Liver (tissue), 3 donors: ENCODE results near the gene FOXI2.

Source experiments
- CTCF ChIP-seq: fragments of 150-350 bp; IDR thresholded peaks from 2 replicates; pipeline ENCODE4 v1.5.1; 2017; ENCODE audit warnings: improper control_type of control experiment, low read depth, low read length; ENCODE audit not compliant: missing input control
- EGR1 ChIP-seq, 2 donors: IDR thresholded peaks; 2 replicates each; pipeline ENCODE4 v1.6.1; 2016 to 2018; ENCODE audit warnings: antibody characterized with exemption in 2 of 2, low read depth in 2 of 2
- FOXA1 ChIP-seq: IDR thresholded peaks from 2 replicates; pipeline ENCODE4 v1.6.1; 2016; ENCODE audit warnings: antibody characterized with exemption
- GABPA ChIP-seq, 2 donors: IDR thresholded peaks in 1 of 2; conservative IDR thresholded peaks in 1 of 2; 2 replicates each; pipeline ENCODE4 v1.6.1; 2016; ENCODE audit warnings: antibody characterized with exemption in 2 of 2, mild to moderate bottlenecking in 1 of 2, moderate library complexity in 1 of 2
- JUND ChIP-seq, 2 donors: IDR thresholded peaks; 2 replicates each; pipeline ENCODE4 v1.6.1; 2016; ENCODE audit warnings: antibody characterized with exemption in 2 of 2
- MAX ChIP-seq: IDR thresholded peaks from 2 replicates; pipeline ENCODE4 v1.6.1; 2016; ENCODE audit warnings: antibody characterized with exemption
- NR2F2 ChIP-seq: IDR thresholded peaks from 2 replicates; pipeline ENCODE4 v1.6.1; 2016; ENCODE audit warnings: antibody characterized with exemption
- RAD21 ChIP-seq, 2 donors: IDR thresholded peaks; 2 replicates each; pipeline ENCODE4 v1.6.1; 2016; ENCODE audit warnings: antibody characterized with exemption in 2 of 2, mild to moderate bottlenecking in 2 of 2
- REST ChIP-seq: IDR thresholded peaks from 2 replicates; pipeline ENCODE4 v1.6.1; 2016; ENCODE audit warnings: antibody characterized with exemption, mild to moderate bottlenecking
- RXRA ChIP-seq, 2 donors: IDR thresholded peaks; 2 replicates each; pipeline ENCODE4 v1.6.1; 2017 to 2018; ENCODE audit warnings: antibody characterized with exemption in 2 of 2, mild to moderate bottlenecking in 1 of 2
- SP1 ChIP-seq: IDR thresholded peaks from 2 replicates; pipeline ENCODE4 v1.6.1; 2018; ENCODE audit warnings: antibody characterized with exemption, mild to moderate bottlenecking
- TAF1 ChIP-seq: conservative IDR thresholded peaks from 2 replicates; pipeline ENCODE4 v1.6.1; 2016; ENCODE audit warnings: antibody characterized with exemption, mild to moderate bottlenecking
- YY1 ChIP-seq: IDR thresholded peaks from 2 replicates; pipeline ENCODE4 v1.6.1; 2016; ENCODE audit warnings: antibody characterized with exemption, mild to moderate bottlenecking
- ZBTB33 ChIP-seq: IDR thresholded peaks from 2 replicates; pipeline ENCODE4 v1.6.1; 2016; ENCODE audit warnings: antibody characterized with exemption
- donor health status: healthy.
- donor health status: healthy.

- TF ChIP-seq CTCF (no peak), RAD21 (IDR thresholded peaks at IDR 0.05) (no peak), GABPA (IDR thresholded peaks at IDR 0.05 in 1 of 2, conservative IDR thresholded peaks at IDR 0.05 in 1 of 2) (no peak), REST (no peak), ZBTB33 (no peak), NR2F2 (no peak), EGR1 (IDR thresholded peaks at IDR 0.05; ENCODE audit: low read depth in 2 of 2) (no peak), MAX (no peak), SP1 (no peak), JUND (IDR thresholded peaks at IDR 0.05) (no peak), FOXA1 (no peak), RXRA (IDR thresholded peaks at IDR 0.05) (no peak), YY1 (no peak), TAF1 (no peak)
Observed at GRCh38 chr10:127695431-127695830, 41.6 kb upstream of the FOXI2 start.
